NB4 (cell line): Measurements from ENCODE around the gene TMED4.

Source experiments
- CTCF ChIP-seq: IDR thresholded peaks from one replicate; pipeline ENCODE4 v1.5.1; 2012; ENCODE audit warnings: low read depth, low read length
- MAX ChIP-seq: IDR thresholded peaks from 2 replicates; pipeline ENCODE4 v1.6.1; 2011; ENCODE audit warnings: low read depth, low read length

GRCh38 chr7:44631458-44632115 lies 49.6 kb upstream of the TMED4 start:
- TF ChIP-seq CTCF (no peak), MAX (peak; percentile 63)
